Measurements from ENCODE around the gene PSENEN.

Gene PSENEN

DNA sequence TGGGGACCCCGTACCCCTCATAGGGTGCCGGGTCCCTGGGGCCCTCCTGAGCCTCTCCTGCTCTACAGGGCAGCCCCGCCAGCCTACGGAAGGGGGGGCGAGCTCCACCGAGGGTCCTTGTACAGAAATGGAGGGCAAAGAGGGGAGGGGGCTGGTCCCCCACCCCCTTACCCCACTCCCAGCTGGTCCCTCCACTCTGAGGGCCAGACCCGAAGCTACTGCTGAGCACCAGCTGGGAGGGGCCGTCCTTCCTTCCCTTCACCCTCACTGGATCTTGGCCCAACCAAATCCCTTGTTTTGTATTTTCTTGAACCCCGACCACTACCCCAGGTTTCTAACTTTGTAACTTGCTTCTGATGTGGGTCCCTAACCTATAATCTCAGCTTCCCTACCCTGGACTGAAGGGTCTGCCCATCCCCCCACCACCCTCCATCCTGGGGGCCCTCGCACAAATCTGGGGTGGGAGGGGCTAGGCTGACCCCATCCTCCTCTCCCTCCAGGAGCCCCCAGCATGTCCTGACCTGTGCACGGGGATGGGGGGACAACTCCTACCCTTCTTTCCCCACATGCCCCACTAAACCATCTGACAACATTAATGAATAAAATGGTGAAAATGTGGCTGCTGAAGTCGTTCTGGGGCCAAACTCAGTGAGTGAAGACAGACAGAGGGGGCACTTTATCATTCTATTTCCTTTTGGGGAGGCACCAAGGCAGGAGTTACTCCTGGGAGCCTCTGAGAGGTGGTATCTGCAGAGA is 42.9 kb downstream of the PSENEN start:
- TF ChIP-seq, protein P1, sequence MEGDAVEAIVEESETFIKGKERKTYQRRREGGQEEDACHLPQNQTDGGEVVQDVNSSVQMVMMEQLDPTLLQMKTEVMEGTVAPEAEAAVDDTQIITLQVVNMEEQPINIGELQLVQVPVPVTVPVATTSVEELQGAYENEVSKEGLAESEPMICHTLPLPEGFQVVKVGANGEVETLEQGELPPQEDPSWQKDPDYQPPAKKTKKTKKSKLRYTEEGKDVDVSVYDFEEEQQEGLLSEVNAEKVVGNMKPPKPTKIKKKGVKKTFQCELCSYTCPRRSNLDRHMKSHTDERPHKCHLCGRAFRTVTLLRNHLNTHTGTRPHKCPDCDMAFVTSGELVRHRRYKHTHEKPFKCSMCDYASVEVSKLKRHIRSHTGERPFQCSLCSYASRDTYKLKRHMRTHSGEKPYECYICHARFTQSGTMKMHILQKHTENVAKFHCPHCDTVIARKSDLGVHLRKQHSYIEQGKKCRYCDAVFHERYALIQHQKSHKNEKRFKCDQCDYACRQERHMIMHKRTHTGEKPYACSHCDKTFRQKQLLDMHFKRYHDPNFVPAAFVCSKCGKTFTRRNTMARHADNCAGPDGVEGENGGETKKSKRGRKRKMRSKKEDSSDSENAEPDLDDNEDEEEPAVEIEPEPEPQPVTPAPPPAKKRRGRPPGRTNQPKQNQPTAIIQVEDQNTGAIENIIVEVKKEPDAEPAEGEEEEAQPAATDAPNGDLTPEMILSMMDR (IDR thresholded peaks at IDR 0.05; ENCODE audit: control extremely low read depth, extremely low read depth, low read depth, missing control alignments), result no peak
- ChIA-PET CTCF (interaction anchor here (1.3 kb wide), 1 partner anchor 143 kb away, joined by 3 read pairs; no protein-coding TSS in a partner anchor), POLR2A (interaction anchor here (0.6 kb wide), 1 partner anchor 127 kb away, joined by 3 read pairs; no protein-coding TSS in a partner anchor)
- no peak for DNase-seq (ENCODE audit: extremely low spot score)

GRCh38 chr19:35789195-35789977 is 43.9 kb downstream of the PSENEN start:
- no peak for DNase-seq (ENCODE audit: extremely low spot score)
- TF ChIP-seq, protein P1 (IDR thresholded peaks at IDR 0.05; ENCODE audit: control extremely low read depth, extremely low read depth, low read depth, missing control alignments), result no peak
- ChIA-PET CTCF (interaction anchor here (0.7 to 1.3 kb wide), 4 partner anchors 11 to 142 kb away, joined by 3 read pairs; no protein-coding TSS in a partner anchor), POLR2A (interaction anchor here (0.5 to 0.6 kb wide), 2 partner anchors 109 to 128 kb away, joined by 3 to 4 read pairs; no protein-coding TSS in a partner anchor)

DNA sequence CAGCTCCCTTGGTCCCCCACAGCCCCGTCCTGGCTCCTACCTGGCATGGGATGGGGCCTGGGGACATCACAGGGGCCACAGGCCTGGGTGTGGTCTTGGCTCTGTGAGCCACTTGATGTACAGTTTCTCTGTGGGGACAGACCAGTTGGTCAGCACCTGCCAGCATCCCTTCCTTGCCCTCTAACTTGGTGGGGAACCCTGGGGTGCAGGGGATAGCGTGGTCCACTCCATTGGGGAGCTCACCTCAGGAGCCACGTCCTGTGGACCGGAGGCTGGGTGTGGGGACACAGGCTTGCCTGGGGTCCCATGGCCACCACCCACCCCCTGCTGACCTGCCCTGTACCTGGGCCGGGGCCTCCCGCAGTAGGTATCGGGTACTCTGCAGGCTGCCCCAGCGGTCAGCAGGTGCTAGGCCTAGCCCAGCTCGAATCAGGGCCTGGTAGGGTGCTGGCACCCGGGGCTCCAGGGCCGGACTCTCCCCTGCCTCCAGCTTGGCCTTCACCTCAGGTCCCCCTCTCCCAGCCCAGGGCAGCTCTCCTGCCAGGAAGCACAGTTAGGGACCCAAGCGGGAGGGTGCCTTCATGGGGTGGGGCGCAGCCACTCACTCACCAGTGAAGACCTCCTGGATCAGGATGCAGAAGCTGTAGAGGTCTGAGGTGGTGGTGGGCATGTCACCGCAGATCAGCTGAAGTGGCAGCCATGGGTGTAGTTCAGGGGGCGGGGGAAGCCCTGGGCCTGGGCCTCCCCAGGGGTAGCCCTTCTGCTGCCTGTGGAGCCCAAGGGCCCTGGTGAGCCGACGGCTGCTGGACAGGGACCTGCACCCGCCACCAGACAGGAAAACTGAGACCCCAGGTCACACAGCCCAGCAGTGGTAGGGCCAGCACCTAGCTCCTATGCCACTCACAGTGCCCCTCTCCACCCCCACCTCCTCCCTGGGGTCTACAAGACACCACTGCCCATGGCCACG is 44.8 kb downstream of the PSENEN start:
- TF ChIP-seq, protein P1 (IDR thresholded peaks at IDR 0.05; ENCODE audit: control extremely low read depth, extremely low read depth, low read depth, missing control alignments), result no peak
- ChIA-PET POLR2A (interaction anchor here (0.5 kb wide), 1 partner anchor 108 kb away, joined by 4 read pairs; no protein-coding TSS in a partner anchor), CTCF (interaction anchor here (0.7 to 1.7 kb wide), 5 partner anchors 11 to 141 kb away, joined by 3 to 4 read pairs (median 3); no protein-coding TSS in a partner anchor)
- no peak for DNase-seq (ENCODE audit: extremely low spot score)

DNA sequence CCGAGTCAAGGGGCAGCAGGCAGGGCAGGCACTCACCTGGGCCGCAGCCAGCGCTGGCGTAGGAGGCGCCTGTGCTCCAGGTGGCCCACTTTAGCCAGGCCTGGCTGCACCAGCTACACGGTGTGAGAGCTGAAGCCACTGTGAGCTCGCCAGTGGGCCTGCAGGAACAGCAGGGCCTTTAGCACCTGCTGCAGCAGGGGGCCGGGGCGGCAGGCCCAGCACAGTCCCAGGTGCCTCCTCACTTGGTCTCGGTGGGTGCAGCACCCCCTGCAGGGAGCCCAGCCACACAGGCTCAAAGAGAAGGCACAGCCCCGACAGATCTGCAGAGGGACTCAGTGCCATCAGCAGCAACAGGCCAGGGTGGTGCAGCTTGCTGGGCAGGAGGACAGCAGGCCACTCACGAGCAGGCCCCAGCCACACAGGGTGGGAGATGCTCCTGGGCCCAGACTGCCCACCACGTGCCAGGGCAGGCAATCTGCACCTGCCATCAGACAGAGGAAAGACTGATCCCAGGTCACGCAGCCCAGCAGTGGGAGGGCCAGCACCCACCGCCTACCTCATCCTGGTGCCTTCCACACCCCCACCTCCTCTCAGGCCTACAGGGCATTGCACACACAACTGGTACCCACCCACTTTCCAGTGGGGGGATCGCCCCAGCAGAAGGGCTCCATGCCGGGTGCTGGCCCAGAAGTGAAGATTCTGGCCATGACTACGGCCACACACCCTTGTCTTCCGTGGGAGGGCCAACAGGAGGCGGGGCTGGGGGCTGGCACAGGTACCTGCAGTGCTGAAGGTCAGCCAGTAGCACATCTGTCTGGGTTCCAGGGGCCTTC is 45.7 kb downstream of the PSENEN start:
- TF ChIP-seq, protein P1 (IDR thresholded peaks at IDR 0.05; ENCODE audit: control extremely low read depth, extremely low read depth, low read depth, missing control alignments), result peak; percentile 29
- DNase-seq (ENCODE audit: extremely low spot score), result no peak
- CTCF ChIA-PET, result interaction anchor here (1.7 kb wide), 1 partner anchor 97 kb away, joined by 4 read pairs; no protein-coding TSS in a partner anchor
- POLR2A ChIA-PET, result no interaction called here

DNA sequence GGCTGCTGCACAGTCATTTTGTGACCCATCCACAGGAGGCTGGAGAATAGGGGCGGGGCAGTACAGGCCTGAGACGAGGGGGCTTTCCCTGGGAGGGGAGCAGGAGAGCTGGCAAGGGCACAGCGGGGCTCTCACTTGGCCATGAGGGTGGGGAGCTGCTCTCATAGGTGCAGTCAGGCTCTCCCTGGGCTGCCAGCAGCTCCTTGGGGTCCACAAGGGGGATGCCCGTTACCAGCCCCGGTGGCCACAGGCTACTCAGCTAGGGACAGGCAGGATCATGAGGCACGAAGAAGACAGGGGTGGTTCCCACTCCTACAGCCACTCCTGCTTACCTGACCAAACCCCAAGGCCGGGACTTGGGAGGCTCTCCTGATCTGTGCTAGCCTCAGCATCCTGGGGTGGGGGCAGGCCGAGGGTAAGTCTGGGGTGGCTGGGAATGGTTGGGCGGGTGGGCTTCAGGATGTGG is 46.4 kb downstream of the PSENEN start:
- POLR2A ChIA-PET, result interaction anchor here (0.5 kb wide), 1 partner anchor 93 kb away, joined by 3 read pairs; no protein-coding TSS in a partner anchor
- DNase-seq (ENCODE audit: extremely low spot score), result no peak
- CTCF ChIA-PET, result interaction anchor here (1.7 kb wide), 1 partner anchor 98 kb away, joined by 4 read pairs; no protein-coding TSS in a partner anchor
- TF ChIP-seq, protein P1 (IDR thresholded peaks at IDR 0.05; ENCODE audit: control extremely low read depth, extremely low read depth, low read depth, missing control alignments), result no peak
